HCT116 (cell line): ENCODE data around the gene CASP9. TPM values are rescaled to one million over a fixed set of nuclear protein-coding genes. Genes with fewer than 3 reads are reported as not detected.

Experiments used
- ATAC-seq: fragments of 200-7000 bp; cut with Tn5 transposase; 2 replicates; pipeline ENCODE4 v1.9.1; 2020; ENCODE audit warnings: mild to moderate bottlenecking, moderate library complexity
- BruUV-seq: library from RNA; stranded (reverse); fragments of 400-500 nt; replicated peaks from 2 replicates; lab custom pipeline; 2021; lab: Mats Ljungman, UMichigan
- CTCF ChIA-PET: fragments of 300-600 bp; sonication (Branson Sonifier 250); formaldehyde crosslinking; loops from one replicate; lab custom pipeline; 2021; ENCODE audit warnings: antibody characterized with exemption; lab: Charles Lee
- POLR2A ChIA-PET: fragments of 300-600, 350-600 bp; sonication (Branson Sonifier 250); formaldehyde crosslinking; loops from one replicate; lab custom pipeline; 2021; ENCODE audit warnings: antibody characterized with exemption; lab: Charles Lee
- RAD21 ChIA-PET, 2 experiments: fragments of 300-600 bp; sonication (Branson Sonifier 250); formaldehyde crosslinking; loops; one replicate each; lab custom pipeline; 2023; ENCODE audit warnings: low total read pairs in 2 of 2; ENCODE audit not compliant: uncharacterized antibody in 2 of 2, unreplicated experiment in 2 of 2, low non-redundant PET in 1 of 2; lab: Charles Lee
- DNase-seq: peaks from one replicate; pipeline ENCODE4 v3.0.0-alpha.2; 2010; ENCODE audit warnings: low read depth, low spot score
- H2AFZ ChIP-seq: fragments of 200-600 bp; shearing (Covaris generic), sonication (generic); 2 replicates; pipeline ENCODE4 v1.6.1; 2017; ENCODE audit warnings: low read depth, mixed run types, mixed read lengths, antibody characterized with exemption, low read length; ENCODE audit not compliant: poor library complexity, severe bottlenecking
- H3K27ac ChIP-seq: 2 replicates; pipeline ENCODE4 v1.5.1; 2012; ENCODE audit warnings: low read depth, low read length
- H3K27me3 ChIP-seq: fragments of 200-600 bp; sonication (generic); 2 replicates; pipeline ENCODE4 v1.6.1; 2016; ENCODE audit warnings: mixed run types, low read length, mixed read lengths; ENCODE audit not compliant: insufficient read depth
- H3K36me3 ChIP-seq, 2 experiments: fragments of 200-500 bp in 1 of 2; fragments of 200-600 bp in 1 of 2; sonication (Bioruptor generic) in 1 of 2; sonication (generic) in 1 of 2; 2 replicates each; pipeline versions ENCODE4 v1.5.1 to v1.6.1; 2014 to 2016; ENCODE audit warnings: low read length in 2 of 2, inconsistent platforms in 1 of 2, mixed read lengths in 1 of 2, mixed run types in 1 of 2; ENCODE audit not compliant: insufficient read depth in 2 of 2, control insufficient read depth in 1 of 2
- H3K4me1 ChIP-seq, 2 experiments: fragments of 200-600 bp in 1 of 2; sonication (generic) in 1 of 2; 2 replicates each; pipeline versions ENCODE4 v1.5.1 to v1.6.1; 2012 to 2017; ENCODE audit warnings: low read length in 2 of 2, inconsistent platforms in 1 of 2, mild to moderate bottlenecking in 1 of 2, mixed read lengths in 1 of 2, mixed run types in 1 of 2, moderate library complexity in 1 of 2; ENCODE audit not compliant: insufficient read depth in 2 of 2, control insufficient read depth in 1 of 2
- H3K4me2 ChIP-seq: fragments of 200-600 bp; sonication (generic); 2 replicates; pipeline ENCODE4 v1.6.1; 2017; ENCODE audit warnings: mixed run types, low read length, mixed read lengths
- H3K4me3 ChIP-seq, 2 experiments: fragments of 200-600 bp in 1 of 2; sonication (generic) in 1 of 2; replicated peaks in 1 of 2; 2 replicates each; pipeline ENCODE4 v1.5.1; 2011 to 2016; ENCODE audit warnings: low read length in 2 of 2, control low read depth in 1 of 2, low read depth in 1 of 2, mild to moderate bottlenecking in 1 of 2, mixed read lengths in 1 of 2, mixed run types in 1 of 2
- H3K79me2 ChIP-seq: fragments of 200-600 bp; sonication (generic); 2 replicates; pipeline ENCODE4 v1.6.1; 2017; ENCODE audit warnings: mild to moderate bottlenecking, mixed run types, low read length, moderate library complexity, mixed read lengths; ENCODE audit not compliant: insufficient read depth
- H3K9ac ChIP-seq: fragments of 200-600 bp; sonication (generic); 2 replicates; pipeline ENCODE4 v1.6.1; 2016; ENCODE audit warnings: low read length, mixed read lengths
- H3K9me2 ChIP-seq: fragments of 200-600 bp; sonication (generic), shearing (Covaris generic); 2 replicates; pipeline ENCODE4 v1.6.1; 2017; ENCODE audit warnings: mixed run types, mild to moderate bottlenecking, moderate library complexity; ENCODE audit not compliant: insufficient read depth
- H3K9me3 ChIP-seq, 2 experiments: fragments of 200-500 bp in 1 of 2; fragments of 200-600 bp in 1 of 2; sonication (Bioruptor generic) in 1 of 2; sonication (generic) in 1 of 2; 2 replicates each; pipeline ENCODE4 v1.6.1; 2014 to 2017; ENCODE audit warnings: low read length in 2 of 2, mixed read lengths in 2 of 2, inconsistent platforms in 1 of 2, low read depth in 1 of 2, mild to moderate bottlenecking in 1 of 2, mixed run types in 1 of 2, moderate library complexity in 1 of 2; ENCODE audit not compliant: control insufficient read depth in 1 of 2, insufficient read depth in 1 of 2
- H4K20me1 ChIP-seq: fragments of 200-600 bp; sonication (generic), shearing (Covaris generic); 2 replicates; pipeline ENCODE4 v1.6.1; 2017; ENCODE audit warnings: mixed run types, mild to moderate bottlenecking, moderate library complexity; ENCODE audit not compliant: insufficient read depth
- ATF3 ChIP-seq: IDR thresholded peaks from 2 replicates; pipeline ENCODE4 v1.6.1; 2012
- CEBPB ChIP-seq: IDR thresholded peaks from 2 replicates; pipeline ENCODE4 v1.6.1; 2012; ENCODE audit warnings: low read depth
- EZH2 ChIP-seq: fragments of 200-600 bp; sonication (generic); IDR thresholded peaks from 2 replicates; pipeline ENCODE4 v1.6.1; 2017; ENCODE audit warnings: antibody characterized with exemption, mixed run types
- JUND ChIP-seq: IDR thresholded peaks from 2 replicates; pipeline ENCODE4 v1.6.1; 2012
- MAX ChIP-seq: IDR thresholded peaks from 2 replicates; pipeline ENCODE4 v1.6.1; 2012
- POLR2A ChIP-seq: IDR thresholded peaks from 2 replicates; pipeline ENCODE4 v1.7.0; 2011; ENCODE audit warnings: borderline replicate concordance; ENCODE audit not compliant: insufficient read depth, insufficient read length; ENCODE audit errors: extremely low read depth
- POLR2AphosphoS5 ChIP-seq: IDR thresholded peaks from 2 replicates; pipeline ENCODE4 v1.6.1; 2011; ENCODE audit warnings: mild to moderate bottlenecking, low read depth, low read length, moderate library complexity
- RAD21 ChIP-seq: IDR thresholded peaks from 2 replicates; pipeline ENCODE4 v1.6.1; 2012; ENCODE audit warnings: low read depth, mild to moderate bottlenecking
- SP1 ChIP-seq: IDR thresholded peaks from 2 replicates; pipeline ENCODE4 v1.6.1; 2012; ENCODE audit warnings: low read depth
- SRF ChIP-seq: IDR thresholded peaks from 2 replicates; pipeline ENCODE4 v1.6.1; 2012; ENCODE audit warnings: low read depth
- ZFX ChIP-seq: fragments of 450-650 bp; IDR thresholded peaks from 2 replicates; pipeline ENCODE4 v1.6.1; 2017
- intact Hi-C: fragments of 100-400 bp; cut with micrococcal nuclease; formaldehyde crosslinking; loops from 2 replicates; pipeline ENCODE4 v1.10.0; 2022
- total RNA-seq: library from RNA; stranded (reverse); gene quantifications from one replicate; pipeline ENCODE4 v1.2.1, GENCODE V29; 2021; ENCODE audit not compliant: unreplicated experiment
- TF ChIP-seq, protein P1 (sequence below): IDR thresholded peaks from 2 replicates; pipeline ENCODE4 v1.6.1; 2012; ENCODE audit warnings: low read depth
- TF ChIP-seq, protein P2 (sequence below), 3 experiments: fragments of 200-600 bp in 1 of 3; sonication (generic) in 1 of 3; IDR thresholded peaks in 2 of 3; conservative IDR thresholded peaks in 1 of 3; 2 replicates each; pipeline ENCODE4 v1.5.1; 2012 to 2017; ENCODE audit warnings: low read depth in 2 of 3, low read length in 2 of 3, antibody characterized with exemption in 1 of 3, borderline replicate concordance in 1 of 3, control low read depth in 1 of 3, mild to moderate bottlenecking in 1 of 3, mixed read lengths in 1 of 3, mixed run types in 1 of 3, moderate library complexity in 1 of 3; ENCODE audit not compliant: insufficient read depth in 1 of 3

Gene CASP9
- total RNA-seq, 1 experiment from 2014 or later: 10.6 TPM

DNA sequence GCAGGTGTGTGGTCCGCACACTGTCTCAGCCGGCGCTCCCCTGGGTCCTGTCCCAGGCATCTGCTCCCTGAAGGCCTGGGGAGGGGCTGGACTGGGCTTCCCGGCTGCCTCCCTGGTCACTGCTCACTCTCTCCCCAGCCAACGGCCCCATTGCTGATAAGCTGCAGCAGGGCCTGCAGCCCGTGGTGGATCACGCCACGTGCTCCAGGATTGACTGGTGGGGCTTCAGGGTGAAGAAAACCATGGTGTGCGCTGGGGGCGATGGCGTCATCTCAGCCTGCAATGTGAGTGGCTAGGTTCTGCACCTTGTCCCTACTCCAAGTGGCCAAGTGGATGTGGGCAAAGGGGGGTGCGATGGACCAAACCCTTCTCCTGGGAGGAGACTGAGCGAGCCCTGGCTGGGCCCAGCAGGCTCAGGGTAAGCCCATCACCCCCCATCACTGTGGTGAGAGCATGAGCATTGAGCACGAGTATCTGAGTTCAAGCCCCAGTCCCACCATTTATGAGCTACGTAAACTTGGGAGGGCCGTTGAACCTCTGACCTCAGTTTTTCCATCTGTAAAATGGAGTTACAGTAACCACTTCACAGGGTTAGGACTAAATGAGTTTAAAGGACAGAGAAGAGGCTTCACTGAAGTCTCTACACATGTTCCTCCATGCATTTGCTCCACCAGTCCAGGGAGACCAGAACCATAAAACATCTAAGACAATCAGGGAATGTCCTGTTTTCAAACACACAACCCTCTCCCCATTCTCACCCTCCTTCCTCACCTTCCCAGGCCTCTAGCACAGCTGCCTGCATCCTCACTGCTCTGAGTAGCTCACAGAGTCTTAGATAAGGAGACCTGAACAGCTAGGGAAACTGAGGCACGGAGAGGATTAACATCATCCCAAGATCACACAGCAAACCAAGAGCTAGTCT, 79.3 kb downstream of the CASP9 start:
- RAD21 ChIA-PET: no interaction called here
- H3K36me3 ChIP-seq: no peaks in the 10 kb centered on the region
- H3K9me3 ChIP-seq: no peaks in the 10 kb centered on the region
- intact Hi-C loops: no loop called here
- no peak overlapping the region for H3K4me2 ChIP-seq
- CTCF ChIA-PET: no interaction called here
- no peak for ATAC-seq
- H3K27ac ChIP-seq: no peak overlapping the region
- H3K4me1 ChIP-seq: no peaks in the 10 kb centered on the region
- H2AFZ ChIP-seq: no peak overlapping the region
- no peak overlapping the region for H3K9ac ChIP-seq
- no peaks in the 10 kb centered on the region for H3K27me3 ChIP-seq
- POLR2A ChIA-PET: no interaction called here
- no peaks in the 10 kb centered on the region for H3K9me2 ChIP-seq
- H3K4me3 ChIP-seq: no peak overlapping the region
- BruUV-seq: no TSS peak
- TF ChIP-seq SRF (no peak), ATF3 (no peak), MAX (no peak), ZFX (no peak), RAD21 (no peak), CEBPB (no peak), POLR2A (no peak), POLR2AphosphoS5 (no peak), JUND (no peak), EZH2 (no peak), SP1 (no peak)
- TF ChIP-seq, protein P1, sequence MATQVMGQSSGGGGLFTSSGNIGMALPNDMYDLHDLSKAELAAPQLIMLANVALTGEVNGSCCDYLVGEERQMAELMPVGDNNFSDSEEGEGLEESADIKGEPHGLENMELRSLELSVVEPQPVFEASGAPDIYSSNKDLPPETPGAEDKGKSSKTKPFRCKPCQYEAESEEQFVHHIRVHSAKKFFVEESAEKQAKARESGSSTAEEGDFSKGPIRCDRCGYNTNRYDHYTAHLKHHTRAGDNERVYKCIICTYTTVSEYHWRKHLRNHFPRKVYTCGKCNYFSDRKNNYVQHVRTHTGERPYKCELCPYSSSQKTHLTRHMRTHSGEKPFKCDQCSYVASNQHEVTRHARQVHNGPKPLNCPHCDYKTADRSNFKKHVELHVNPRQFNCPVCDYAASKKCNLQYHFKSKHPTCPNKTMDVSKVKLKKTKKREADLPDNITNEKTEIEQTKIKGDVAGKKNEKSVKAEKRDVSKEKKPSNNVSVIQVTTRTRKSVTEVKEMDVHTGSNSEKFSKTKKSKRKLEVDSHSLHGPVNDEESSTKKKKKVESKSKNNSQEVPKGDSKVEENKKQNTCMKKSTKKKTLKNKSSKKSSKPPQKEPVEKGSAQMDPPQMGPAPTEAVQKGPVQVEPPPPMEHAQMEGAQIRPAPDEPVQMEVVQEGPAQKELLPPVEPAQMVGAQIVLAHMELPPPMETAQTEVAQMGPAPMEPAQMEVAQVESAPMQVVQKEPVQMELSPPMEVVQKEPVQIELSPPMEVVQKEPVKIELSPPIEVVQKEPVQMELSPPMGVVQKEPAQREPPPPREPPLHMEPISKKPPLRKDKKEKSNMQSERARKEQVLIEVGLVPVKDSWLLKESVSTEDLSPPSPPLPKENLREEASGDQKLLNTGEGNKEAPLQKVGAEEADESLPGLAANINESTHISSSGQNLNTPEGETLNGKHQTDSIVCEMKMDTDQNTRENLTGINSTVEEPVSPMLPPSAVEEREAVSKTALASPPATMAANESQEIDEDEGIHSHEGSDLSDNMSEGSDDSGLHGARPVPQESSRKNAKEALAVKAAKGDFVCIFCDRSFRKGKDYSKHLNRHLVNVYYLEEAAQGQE: no peak
- TF ChIP-seq, protein P2, sequence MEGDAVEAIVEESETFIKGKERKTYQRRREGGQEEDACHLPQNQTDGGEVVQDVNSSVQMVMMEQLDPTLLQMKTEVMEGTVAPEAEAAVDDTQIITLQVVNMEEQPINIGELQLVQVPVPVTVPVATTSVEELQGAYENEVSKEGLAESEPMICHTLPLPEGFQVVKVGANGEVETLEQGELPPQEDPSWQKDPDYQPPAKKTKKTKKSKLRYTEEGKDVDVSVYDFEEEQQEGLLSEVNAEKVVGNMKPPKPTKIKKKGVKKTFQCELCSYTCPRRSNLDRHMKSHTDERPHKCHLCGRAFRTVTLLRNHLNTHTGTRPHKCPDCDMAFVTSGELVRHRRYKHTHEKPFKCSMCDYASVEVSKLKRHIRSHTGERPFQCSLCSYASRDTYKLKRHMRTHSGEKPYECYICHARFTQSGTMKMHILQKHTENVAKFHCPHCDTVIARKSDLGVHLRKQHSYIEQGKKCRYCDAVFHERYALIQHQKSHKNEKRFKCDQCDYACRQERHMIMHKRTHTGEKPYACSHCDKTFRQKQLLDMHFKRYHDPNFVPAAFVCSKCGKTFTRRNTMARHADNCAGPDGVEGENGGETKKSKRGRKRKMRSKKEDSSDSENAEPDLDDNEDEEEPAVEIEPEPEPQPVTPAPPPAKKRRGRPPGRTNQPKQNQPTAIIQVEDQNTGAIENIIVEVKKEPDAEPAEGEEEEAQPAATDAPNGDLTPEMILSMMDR (IDR thresholded peaks at IDR 0.05 in 2 of 3, conservative IDR thresholded peaks at IDR 0.05 in 1 of 3; ENCODE audit: borderline replicate concordance in 1 of 3, insufficient read depth in 1 of 3, low read depth in 2 of 3, low read length in 2 of 3): no peak
- H3K79me2 ChIP-seq: no peaks in the 10 kb centered on the region
- no peaks in the 10 kb centered on the region for H4K20me1 ChIP-seq
- DNase-seq: no peak
